ENCODE measurements around the gene LRRC25. TPM values are rescaled to one million over a fixed set of nuclear protein-coding genes. Genes with fewer than 3 reads are reported as not detected.
A peak's percentile ranks its signal among the peaks of the same experiment; 100 is the strongest.
"Not testable (repeated sequence)": the region's sequence is repeated elsewhere in the genome, so short reads cannot be mapped to it uniquely, and the experiment has no call there.

LRRC25 gene
- total RNA-seq, 6 experiments from 2014 or later, result not detected

DNA sequence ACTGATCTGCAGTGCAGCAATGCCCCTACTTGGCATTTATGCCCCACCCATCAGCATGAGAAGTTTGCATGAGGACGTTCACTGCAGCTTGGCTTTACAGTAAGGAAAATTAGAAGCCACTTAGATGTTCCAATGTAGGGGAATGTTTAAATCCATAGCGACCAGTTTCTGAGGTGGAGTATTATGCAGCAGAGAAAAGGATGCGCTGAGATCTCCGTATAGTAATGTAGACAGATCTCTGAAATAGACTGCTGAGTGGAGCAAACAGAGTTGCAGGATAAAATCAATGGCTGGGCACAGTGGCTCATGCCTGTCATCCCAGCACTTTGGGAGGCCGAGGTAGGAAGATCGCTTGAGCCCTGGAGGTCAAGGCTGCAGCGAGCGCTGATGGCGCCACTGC is 46.9 kb downstream of the LRRC25 start:
- no peak for DNase-seq
- Mint-ChIP-seq H3K27me3 (ENCODE audit: insufficient read depth) (peaks cover 1% of the 10 kb centered on the region; the same call in 1 of the 2 replicates), H3K36me3 (ENCODE audit: low read depth) (peaks cover 22% of the 10 kb centered on the region), H3K27ac (no peak overlapping the region), H3K9me3 (no peaks in the 10 kb centered on the region), H3K4me1 (ENCODE audit: low read depth) (peaks cover 14% of the 10 kb centered on the region), H3K4me3 (no peak overlapping the region)
- TF ChIP-seq, protein P1, sequence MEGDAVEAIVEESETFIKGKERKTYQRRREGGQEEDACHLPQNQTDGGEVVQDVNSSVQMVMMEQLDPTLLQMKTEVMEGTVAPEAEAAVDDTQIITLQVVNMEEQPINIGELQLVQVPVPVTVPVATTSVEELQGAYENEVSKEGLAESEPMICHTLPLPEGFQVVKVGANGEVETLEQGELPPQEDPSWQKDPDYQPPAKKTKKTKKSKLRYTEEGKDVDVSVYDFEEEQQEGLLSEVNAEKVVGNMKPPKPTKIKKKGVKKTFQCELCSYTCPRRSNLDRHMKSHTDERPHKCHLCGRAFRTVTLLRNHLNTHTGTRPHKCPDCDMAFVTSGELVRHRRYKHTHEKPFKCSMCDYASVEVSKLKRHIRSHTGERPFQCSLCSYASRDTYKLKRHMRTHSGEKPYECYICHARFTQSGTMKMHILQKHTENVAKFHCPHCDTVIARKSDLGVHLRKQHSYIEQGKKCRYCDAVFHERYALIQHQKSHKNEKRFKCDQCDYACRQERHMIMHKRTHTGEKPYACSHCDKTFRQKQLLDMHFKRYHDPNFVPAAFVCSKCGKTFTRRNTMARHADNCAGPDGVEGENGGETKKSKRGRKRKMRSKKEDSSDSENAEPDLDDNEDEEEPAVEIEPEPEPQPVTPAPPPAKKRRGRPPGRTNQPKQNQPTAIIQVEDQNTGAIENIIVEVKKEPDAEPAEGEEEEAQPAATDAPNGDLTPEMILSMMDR (IDR thresholded peaks at IDR 0.05), result no peak

DNA sequence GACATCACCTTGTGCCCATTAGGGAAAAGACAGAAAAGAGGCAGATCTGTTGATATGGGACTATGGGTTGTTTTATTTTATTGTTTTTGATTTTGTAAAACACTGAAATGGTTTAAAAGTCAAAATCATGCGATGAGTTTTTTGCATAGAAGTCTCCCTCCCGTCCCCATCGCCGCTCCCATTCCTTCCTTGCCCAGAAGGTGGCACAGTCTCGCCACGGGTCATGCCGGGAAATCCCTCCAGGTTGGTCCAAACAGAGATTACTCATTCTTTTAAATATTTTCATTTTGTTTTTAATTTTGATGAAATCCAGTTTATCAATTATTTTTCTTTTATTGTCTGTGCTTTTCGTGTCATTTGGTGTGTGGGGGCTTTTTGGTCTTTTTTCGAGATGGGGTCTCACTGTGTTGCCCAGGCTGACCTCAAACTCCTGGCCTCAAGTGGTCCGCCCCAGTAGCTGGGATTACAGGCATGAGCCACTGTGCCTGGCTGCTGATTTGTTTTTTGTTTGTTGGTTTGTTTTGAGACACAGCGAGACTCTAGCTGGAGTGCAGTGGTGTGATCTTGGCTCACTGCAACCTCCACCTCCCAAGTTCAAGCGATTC is 47.8 kb downstream of the LRRC25 start:
- Mint-ChIP-seq H3K27ac (peak overlapping the region; percentile 13; the same call in 1 of the 2 replicates), H3K4me3 (no peak overlapping the region), H3K9me3 (no peaks in the 10 kb centered on the region), H3K36me3 (ENCODE audit: low read depth) (peaks cover 20% of the 10 kb centered on the region), H3K4me1 (ENCODE audit: low read depth) (peaks cover 14% of the 10 kb centered on the region), H3K27me3 (ENCODE audit: insufficient read depth) (peaks cover 3% of the 10 kb centered on the region; the same call in 1 of the 2 replicates)
- TF ChIP-seq, protein P1 (IDR thresholded peaks at IDR 0.05), result peak; percentile 89
- peak; percentile 34 for DNase-seq

DNA sequence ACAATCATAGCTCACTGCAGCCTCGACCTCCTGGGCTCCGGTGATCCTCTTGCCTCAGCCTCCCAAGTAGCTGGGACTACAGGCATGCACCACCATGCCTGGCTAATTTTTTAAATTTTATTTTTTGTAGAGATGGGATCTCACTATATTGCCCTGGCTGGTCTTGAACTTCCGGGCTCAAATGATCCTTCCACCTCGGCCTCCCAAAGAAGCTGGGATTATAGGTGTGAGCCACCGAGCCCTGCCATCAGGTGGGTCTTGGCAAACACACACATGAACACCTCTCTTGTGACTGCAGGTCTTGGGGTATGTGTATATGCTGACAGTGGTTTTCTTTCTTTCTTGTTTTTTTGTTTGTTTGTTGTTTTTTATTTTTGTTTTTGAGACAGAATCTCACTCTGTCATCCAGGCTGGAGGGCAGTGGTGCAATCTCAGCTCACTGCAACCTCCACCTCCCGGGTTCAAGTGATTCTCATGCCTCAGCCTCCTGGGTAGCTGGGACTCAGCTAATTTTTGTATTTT is 48.5 kb downstream of the LRRC25 start:
- H3K27ac Mint-ChIP-seq; DNase-seq; H3K27me3 Mint-ChIP-seq (ENCODE audit: insufficient read depth); H3K4me3 Mint-ChIP-seq; H3K9me3 Mint-ChIP-seq: not testable (repeated sequence)
- peaks cover 14% of the 10 kb centered on the region for H3K4me1 Mint-ChIP-seq (ENCODE audit: low read depth)
- peaks cover 20% of the 10 kb centered on the region for H3K36me3 Mint-ChIP-seq (ENCODE audit: low read depth)

DNA sequence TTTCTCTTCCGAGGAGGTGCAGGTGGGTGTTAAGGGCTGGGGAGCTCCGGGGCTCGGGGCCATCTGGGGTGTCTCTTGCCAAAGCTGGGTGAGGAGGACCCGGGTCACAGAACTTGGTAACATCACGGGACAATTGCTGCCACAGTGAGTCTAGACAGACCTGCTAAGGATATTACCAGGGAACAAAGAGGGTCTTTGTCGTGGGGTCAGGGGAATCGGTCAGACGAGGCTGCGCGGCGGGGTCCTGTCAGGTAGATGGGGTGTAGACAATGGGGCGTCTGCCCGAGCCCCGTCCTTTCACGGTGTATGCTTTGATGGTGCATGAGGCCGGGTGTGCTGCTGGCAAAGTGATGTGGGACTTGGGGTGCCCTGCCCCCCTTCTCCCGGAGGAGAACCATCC is 49.3 kb downstream of the LRRC25 start:
- Mint-ChIP-seq H3K4me3 (no peak overlapping the region), H3K27me3 (ENCODE audit: insufficient read depth) (peaks cover 3% of the 10 kb centered on the region; the same call in 1 of the 2 replicates), H3K9me3 (no peaks in the 10 kb centered on the region), H3K4me1 (ENCODE audit: low read depth) (peaks cover 9% of the 10 kb centered on the region), H3K27ac (no peak overlapping the region), H3K36me3 (ENCODE audit: low read depth) (peaks cover 13% of the 10 kb centered on the region)
- DNase-seq, result no peak
- TF ChIP-seq, protein P1 (IDR thresholded peaks at IDR 0.05), result no peak

DNA sequence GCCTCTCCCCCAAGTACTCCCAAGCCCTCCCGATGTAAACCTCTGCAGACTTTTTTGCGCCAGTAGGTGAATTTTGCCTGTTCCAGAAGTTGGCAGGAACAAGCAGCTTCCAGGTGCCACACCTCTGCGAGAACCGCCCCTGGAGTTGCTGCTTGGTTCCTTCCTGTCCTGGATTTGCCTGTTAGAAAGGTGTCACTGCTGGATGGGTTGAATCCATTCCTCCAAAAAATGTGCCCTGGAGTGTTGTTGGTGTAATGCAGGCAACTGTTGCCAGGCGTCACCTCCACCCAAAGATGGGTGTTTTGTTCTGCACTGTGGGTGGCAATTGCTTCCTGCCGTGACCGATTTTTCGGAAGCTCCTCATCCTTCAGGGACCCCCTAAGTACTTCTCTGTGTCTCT is 51.3 kb downstream of the LRRC25 start:
- Mint-ChIP-seq H3K27me3 (ENCODE audit: insufficient read depth) (peaks cover 3% of the 10 kb centered on the region; the same call in 1 of the 2 replicates), H3K4me1 (ENCODE audit: low read depth) (peaks cover 15% of the 10 kb centered on the region), H3K4me3 (no peak overlapping the region), H3K36me3 (ENCODE audit: low read depth) (peaks cover 17% of the 10 kb centered on the region), H3K27ac (no peak overlapping the region), H3K9me3 (no peaks in the 10 kb centered on the region)
- TF ChIP-seq, protein P1 (IDR thresholded peaks at IDR 0.05), result 0 out of 2 replicates have a peak, but pooled peaks have one; percentile 10
- DNase-seq, result no peak

DNA sequence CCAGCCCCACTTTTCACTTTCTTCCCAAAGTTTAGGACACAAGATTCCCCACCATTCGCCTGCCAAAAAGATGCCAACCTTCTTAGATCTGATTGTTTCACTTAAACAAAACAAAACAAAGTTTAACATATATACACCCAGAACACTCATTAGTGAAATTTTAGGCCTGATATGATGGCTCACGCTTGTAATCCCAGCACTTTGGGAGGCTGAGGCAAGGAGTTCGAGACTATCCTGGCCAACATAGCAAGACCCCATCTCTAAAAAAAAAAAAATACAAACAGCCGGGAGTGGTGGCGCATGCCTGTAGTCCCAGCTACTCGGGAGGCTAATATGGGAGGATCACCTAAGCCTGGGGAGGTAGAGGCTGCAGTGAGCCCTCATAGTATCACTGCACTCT is 52.1 kb downstream of the LRRC25 start:
- Mint-ChIP-seq H3K4me3 (no peak overlapping the region), H3K36me3 (ENCODE audit: low read depth) (peaks cover 14% of the 10 kb centered on the region), H3K4me1 (ENCODE audit: low read depth) (peaks cover 16% of the 10 kb centered on the region), H3K9me3 (no peaks in the 10 kb centered on the region), H3K27me3 (ENCODE audit: insufficient read depth) (peaks cover 3% of the 10 kb centered on the region; the same call in 1 of the 2 replicates), H3K27ac (no peak overlapping the region)
- TF ChIP-seq, protein P1 (IDR thresholded peaks at IDR 0.05), result no peak
- no peak for DNase-seq

Data from HFFc6 (cell line).